GM18517 (cell line): ENCODE results near the gene DPP3.
"Not testable (repeated sequence)": the region's sequence is repeated elsewhere in the genome, so short reads cannot be mapped to it uniquely, and the experiment has no call there.

ENCODE experiments used
- ATAC-seq: cut with Tn5 transposase; IDR thresholded peaks from one replicate; pipeline ENCODE4 v1.9.1; 2021; ENCODE audit warnings: mild to moderate bottlenecking, moderate library complexity; ENCODE audit not compliant: unreplicated experiment

The DPP3 gene, protein sequence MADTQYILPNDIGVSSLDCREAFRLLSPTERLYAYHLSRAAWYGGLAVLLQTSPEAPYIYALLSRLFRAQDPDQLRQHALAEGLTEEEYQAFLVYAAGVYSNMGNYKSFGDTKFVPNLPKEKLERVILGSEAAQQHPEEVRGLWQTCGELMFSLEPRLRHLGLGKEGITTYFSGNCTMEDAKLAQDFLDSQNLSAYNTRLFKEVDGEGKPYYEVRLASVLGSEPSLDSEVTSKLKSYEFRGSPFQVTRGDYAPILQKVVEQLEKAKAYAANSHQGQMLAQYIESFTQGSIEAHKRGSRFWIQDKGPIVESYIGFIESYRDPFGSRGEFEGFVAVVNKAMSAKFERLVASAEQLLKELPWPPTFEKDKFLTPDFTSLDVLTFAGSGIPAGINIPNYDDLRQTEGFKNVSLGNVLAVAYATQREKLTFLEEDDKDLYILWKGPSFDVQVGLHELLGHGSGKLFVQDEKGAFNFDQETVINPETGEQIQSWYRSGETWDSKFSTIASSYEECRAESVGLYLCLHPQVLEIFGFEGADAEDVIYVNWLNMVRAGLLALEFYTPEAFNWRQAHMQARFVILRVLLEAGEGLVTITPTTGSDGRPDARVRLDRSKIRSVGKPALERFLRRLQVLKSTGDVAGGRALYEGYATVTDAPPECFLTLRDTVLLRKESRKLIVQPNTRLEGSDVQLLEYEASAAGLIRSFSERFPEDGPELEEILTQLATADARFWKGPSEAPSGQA

DNA sequence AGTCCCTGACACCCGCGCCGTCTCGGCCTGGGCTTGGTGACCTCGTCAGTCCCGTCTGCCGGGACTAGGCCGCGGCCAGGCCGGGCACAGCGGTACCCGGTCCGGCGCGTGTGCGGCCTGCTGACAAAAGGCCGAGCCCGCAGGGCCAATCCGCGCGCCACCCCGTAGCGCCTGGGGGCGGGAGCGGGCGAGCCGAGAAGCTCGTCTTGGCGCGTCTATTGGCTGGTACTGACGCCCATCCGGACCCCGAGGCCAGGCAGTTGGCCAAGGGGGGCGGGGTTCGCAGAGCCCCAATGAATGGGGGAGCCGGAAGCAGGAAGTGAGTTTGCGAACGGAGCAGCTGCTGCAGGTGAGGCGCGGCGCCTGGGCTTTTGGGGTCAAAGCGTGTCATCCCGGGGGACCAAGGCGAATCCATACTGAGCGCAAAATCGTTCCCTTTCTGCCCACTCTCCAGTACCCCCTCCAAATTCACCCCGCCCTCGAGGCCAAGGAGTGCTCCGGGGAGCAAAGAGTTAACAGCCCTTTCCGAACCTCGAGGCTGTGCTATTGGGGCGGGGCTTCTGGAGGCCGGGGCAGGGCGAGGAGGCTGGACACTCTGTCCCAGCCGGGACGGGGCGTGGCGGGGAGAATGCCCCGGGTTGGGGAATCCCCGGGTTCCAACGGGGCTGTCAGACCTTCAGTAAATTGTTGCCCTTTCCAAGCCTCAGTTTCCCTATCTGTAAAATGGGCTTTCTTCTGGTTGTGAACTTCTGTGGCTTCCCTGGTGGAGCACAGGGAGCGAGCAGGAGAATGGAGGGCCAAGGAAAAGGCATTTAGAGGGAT, at the start of gene DPP3:
Gene DPP3, plus strand, starts transcription at position 318 of the 822 bp plus-strand sequence. CDS start 1,767 bp downstream, outside the sequence.
- ATAC-seq, result peak; percentile 84

DNA sequence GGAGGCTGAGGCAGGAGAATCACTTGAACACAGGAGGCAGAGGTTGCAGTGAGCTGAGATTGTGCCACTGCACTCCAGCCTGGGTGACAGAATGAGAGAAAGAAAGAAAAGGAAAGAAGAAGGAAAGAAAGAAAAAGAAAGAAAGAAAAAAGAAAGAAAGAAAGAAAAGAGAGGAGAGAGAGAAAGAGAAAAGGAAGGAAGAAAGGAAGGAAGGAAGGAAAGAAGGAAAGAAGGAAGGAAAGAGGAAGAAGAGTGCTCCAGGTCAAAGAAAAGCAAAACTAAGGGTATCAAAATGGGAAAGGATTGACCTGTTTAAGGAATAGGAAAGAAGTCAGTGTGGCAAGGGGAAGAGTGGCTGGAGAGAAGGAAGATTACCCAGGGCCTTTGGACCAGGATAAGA, 48.9 kb upstream of the DPP3 start:
- not testable (repeated sequence) for ATAC-seq

DNA sequence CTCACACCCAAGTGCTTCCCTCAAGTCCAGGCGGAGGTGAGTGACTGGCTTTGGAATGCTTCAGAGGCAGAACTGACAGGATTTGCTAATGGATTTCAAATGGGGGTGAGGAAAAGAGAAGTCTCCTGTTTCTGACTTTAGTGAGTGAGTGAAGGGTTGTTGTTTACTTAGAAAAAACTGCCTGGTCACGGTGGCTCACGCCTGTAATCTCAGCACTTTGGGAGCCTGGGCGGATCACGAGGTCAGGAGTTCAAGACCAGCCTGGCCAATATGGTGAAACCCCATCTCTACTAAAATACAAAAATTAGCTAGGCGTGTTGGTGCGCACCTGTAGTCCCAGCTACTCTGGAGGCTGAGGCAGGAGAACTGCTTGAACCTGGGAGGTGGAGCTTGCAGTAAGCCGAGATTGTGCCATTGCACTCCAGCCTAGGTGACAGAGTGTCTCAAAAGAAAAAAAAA, 48.3 kb upstream of the DPP3 start:
- not testable (repeated sequence) for ATAC-seq

DNA sequence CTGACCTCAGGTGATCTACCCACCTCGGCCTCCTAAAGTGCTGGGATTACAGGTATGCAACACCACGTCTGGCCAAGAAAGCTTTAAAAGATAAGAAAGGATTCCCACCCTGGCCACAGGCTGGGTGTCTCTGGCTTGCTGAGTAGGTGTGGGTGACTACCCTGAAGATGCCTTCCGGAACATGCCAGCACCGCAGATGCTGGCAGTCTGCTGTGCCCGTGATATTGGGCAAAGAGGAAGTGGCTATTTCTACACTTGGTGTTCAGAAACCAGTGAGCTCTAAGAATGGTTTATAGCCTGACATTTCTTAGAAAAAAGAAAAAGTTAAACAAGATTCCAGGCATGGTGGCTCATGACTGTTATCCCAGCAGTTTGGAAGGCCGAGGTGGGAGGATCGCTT, 47.6 kb upstream of the DPP3 start:
- ATAC-seq, result no peak

DNA sequence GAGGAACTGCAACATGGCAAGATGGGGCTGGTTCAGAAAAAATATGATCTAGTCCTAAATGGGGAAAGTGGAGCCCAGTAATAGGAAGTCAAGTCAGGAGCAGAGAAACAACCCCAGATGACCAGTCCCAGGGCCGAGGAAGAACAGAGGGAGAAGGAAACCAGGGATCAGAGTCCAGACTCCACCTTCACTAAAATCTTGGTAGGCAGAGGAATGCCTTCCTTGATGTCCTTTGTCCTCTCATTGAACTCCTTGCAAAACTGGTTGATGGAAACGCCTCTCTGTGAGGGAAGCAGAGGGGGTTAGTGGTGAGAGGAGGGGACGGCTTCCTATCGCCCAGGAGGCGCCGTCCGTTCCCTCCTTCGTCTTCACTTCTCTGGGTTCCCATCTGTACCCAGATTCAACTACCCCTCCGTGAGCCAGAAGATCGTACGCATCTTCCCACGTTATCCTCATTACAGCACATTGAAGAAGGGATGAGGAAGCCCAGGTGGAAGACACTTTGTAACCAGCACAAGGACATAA, 42.2 kb upstream of the DPP3 start:
- no peak for ATAC-seq

DNA sequence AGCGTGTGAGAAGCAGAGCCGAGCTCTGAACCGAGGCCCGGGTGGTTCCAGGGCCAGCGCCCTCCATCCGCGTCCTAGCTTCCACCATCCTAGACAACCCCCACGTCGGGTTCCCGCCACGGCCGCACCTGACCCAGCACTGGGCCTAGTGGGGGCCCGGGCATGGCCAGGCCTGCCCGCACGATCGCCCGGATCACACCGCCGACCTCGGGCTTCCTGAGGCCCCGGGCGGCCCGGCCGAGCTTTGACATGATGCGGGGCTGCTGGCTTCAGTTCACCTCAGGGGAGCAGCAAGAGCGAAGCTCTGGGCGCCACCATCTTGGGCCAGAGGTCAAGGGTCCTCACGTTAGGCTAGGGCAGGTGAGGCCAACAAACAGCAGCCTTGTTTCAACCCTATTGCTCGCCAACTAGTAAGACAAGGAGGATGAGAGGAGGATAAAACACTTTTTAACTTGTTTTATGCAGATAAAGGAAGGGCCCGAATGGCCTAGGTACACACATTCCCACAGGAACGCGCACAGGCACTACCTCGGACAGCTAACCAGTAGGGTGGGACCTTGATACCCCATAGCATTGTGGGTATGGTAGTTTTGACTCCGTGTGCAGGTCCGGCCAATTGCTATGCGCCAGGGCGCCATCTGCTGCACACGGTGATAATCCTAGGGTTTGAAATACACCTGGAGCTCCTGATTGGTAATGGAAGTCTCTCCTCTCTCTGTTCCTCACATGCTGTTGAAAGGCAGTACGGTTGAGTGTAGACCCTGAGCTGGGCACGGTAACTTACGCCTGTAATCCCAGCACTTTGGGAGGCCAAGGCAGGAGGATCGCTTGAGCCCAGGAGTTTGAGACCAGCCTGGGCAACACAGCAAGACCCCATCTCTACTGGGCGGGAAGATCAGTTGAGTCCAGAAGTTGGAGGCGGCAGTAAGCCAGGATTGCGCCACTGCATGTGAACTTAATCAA, 41.4 kb upstream of the DPP3 start, which contains the start of gene MRPL11:
Gene MRPL11, minus strand, starts transcription at position 345 of the 963 bp plus-strand sequence. Its CDS starts 94 bp downstream, at position 251.
- peak; percentile 95 for ATAC-seq

DNA sequence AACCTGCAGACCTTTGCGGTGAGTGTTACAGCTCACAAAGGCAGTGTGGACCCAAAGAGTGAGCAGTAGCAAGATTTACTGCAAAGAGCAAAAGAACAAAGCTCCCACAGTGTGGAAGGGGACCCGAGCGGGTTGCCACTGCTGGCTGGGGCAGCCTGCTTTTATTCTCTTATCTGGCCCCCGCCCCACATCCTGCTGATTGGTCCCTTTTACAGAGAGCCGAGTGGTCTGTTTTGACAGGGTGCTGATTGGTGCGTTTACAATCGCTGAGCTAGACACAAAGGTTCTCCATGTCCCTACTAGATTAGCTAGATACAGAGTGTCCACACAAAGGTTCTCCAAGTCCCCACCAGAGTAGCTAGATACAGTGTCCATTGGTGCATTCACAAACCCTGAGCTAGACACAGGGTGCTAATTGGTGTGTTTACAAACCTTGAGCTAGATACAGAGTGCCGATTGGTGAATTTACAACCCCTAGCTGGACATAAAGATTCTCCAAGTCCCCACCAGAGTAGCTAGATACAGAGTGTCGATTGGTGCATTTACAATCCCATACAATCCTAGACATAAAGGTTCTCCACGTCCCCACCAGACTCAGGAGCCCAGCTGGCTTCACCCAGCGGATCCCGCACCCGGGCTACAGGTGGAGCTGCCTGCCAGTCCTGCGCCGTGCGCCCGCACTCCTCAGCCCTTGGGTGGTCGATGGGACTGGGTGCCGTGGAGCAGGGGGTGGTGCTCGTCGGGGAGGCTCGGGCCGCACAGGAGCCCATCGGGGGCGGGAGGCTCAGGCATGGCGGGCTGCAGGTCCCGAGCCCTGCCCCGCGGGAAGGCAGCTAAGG, 39.9 kb upstream of the DPP3 start:
- not testable (repeated sequence) for ATAC-seq

DNA sequence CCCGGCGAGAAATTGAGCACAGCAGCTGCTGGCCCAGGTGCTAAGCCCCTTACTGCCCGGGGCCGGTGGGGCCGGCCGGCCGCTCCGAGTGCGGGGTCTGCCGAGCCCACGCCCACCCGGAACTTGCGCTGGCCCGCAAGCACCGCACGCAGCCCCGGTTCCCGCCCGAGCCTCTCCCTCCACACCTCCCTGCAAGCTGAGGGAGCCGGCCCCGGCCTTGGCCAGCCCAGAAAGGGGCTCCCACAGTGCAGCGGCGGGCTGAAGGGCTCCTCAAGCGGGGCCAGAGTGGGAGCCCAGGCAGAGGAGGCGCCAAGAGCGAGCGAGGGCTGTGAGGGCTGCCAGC, 39.3 kb upstream of the DPP3 start:
- not testable (repeated sequence) for ATAC-seq

DNA sequence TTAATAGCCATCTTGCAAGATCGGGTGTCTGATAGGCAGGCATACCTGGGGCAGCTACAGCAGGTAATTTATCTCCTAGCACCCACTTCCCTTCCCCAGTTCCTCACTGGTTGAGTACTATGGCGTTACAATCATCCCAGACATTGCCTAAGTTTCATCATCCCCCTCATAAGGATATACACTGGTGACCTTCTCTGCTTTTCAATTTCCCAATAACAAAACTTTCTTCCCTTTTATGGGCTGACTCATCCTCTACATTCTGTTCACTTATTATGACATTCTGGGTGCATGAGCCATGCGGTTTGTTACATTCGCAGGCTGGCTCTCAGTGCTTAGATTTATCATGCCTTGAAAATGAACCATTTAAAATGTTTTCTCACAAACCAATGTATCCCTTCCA, 36.6 kb upstream of the DPP3 start:
- ATAC-seq, result no peak

DNA sequence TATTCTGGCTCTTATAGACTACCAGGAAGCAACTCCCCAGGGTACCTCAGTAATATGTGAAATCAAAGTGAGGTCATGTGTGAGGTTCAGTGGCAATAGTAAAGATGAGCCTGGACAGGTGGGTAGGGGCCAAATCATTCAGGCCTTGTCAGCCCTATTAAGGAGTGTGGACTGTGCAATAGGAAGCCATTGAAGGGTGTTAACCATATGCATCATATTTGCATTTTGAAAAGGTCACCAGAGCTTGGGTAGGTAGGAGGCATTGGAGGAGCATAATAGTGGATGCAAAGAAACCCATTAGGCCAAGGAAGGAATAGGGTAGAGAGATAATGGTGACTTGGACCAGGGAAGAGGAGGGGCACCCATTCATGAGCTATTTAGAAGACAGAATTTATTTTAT, 33.2 kb upstream of the DPP3 start:
- ATAC-seq, result no peak

DNA sequence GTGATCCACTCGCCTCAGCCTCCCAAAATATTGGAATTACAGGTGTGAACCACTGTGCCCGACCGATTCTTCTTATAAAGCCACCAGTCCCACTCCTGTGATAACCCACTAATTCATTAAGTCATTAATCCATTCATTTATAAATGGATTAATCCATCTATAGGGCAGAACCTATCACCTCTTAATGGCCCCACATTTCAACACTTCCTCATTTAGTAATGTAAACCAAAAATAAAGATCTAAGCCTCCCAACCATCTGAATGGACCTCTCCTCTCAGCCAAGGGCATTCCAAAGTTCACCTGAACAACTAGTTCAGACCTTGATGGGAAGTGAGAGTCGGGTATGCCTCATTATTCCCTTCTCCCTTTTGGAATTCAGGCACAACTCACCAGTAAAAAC, 31.7 kb upstream of the DPP3 start:
- no peak for ATAC-seq

DNA sequence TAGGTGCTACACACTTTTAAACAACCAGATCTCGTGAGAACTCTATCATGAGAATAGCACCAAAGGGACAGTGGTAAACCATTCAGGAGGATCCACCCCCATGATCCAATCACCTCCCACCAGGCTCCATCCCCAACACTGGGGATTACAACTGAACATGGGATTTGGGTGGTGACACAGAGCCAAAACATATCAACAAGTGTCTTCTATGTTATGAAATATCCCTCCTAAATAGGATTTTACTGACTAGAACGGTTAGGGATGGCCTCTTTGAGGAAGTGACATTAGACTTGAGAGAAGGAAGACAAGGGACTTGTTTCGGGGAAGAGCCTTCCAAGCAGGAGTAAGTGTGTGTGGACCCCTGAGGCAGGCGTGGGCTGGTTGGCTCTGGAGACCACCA, 29.7 kb upstream of the DPP3 start:
- no peak for ATAC-seq

DNA sequence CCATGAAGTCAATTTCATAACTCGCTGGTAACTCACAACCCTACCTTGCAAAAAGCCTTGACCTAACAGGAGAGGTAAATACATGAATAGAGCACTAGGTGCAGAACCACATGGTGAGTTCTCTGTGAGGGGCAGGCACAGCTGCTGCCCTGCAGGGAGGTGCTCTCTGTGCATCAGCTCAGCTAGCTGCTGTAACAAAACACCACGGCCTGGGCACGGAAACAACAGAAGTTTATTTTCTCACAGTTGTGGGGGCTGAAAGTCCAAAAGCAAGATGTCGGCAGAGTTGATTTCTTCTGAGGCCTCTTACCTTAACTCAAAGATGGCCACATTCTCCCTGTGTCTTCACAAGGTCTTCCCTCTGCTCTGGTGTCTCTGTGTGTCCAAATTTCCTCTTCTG, 28.6 kb upstream of the DPP3 start:
- ATAC-seq, result no peak

DNA sequence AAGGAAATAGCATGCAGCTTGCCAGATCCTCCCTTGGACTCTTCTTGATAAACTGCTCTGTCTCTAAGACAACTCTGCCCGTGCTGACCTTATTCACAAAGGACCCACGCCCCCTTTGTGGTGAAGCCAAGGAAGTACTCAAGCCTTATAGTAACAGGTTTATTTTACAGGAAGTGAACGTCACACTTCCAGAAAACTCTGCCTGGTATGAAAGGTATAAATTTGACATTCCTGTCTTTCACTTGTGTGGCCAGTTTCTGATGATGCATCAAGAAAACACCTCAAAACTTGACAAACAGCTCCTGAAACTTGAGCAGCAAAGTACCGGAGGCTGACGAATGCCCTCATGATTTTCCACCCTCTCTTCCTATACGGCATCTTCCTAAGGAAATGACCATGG, 26.0 kb upstream of the DPP3 start:
- no peak for ATAC-seq

DNA sequence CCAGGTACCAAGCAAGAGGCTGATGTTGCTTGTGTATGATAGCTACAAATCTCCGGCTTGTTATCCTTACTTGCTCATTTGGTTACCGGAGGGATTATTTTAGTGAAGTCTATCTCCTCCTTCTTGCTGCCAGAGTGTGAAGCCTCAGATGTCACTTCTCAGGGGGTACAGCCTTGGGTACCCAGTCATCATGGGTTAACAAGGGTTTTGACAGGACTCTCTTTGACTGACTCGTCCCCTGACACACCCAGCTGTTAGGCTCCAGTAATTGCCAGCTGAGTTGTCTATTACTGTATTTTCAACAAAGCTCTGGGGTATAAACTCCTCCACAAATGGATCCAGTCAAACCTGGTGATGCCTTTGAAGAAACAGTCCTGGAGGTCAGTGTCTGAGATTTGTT, 25.4 kb upstream of the DPP3 start:
- no peak for ATAC-seq

DNA sequence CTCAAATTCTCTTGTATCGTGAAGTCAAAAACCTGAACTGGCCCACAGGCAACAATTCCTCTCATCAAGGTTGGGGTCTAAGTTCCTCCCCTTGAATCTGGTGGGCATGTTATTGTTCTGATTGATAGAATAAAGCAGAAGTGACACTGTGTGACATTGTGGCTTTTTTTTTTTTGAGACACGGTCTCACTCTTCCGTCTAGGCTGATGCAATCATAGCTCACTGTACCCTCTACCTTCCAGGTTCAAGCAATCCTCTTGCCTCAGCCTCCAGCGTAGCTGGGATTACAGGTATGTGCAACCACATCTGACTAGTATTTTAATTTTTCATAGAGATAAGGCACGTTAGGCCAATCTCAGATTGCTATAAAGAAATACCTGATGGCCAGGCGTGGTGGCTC, 22.4 kb upstream of the DPP3 start:
- ATAC-seq, result no peak

DNA sequence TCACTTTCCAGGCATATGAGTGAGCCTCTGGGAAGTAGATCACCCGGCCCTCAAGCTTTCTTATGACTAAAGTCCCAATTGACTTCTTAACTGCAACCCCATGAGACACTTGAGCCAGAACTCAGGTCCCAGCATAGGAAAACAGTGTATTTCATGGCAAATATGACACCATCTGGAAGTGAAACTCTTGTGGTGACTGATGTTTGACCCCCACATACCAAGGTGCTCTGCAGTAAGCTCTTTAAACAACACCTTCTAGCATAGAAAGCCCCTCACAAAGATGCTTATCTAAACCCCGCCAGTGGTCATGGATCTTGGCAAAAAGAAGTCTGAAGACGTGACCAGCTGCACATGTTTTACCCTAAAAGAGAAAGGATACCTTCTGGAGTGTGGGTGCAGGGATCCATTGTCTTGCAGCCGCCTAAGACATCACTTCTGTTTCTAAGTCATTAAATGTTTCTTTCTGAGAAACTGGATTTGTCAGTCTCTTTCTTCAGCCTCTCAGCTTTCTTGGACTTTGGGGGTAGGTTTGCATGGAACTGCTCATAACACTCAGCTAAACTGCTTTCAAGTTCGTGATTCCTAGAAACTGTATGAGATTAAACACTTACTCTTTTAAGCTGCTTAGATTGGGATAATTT, 21.0 kb upstream of the DPP3 start:
- no peak for ATAC-seq

DNA sequence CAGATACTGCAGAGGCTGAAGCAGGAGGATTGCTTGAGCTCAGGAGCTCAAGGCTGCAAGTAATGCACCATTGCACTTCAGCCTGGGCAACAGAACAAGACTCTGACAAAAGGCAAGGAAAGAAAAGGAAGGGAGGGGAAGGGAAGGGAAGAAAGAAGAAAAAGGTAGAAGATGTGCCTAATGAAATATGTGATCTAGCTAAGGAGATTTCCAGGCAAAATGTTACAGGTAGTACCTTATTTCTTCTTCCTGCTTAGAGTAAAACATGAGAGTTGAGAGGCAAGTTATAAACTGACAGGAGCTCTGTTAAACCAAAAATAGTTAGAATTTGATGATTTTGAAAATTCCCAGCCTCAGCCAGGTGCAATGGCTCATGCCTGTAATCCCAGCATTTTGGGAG, 18.2 kb upstream of the DPP3 start:
- ATAC-seq, result no peak

DNA sequence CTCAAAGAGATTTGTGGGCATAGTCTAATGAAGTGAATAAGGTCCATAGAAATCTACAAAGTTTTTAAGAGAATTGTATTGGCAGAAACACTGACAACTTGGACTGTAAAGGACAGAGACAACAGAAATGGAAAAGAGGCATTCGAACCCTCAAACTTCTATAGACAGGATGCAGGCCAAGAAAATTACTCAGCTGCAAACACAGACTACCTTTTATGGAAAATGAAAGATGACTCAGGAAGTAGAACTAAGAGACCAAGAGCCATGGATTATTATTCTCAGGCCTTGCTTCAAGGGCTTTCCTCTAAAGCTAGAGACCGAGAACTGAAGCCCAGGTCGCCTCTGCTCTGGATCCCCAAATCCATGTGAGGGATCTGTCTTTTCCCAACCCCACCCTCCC, 17.3 kb upstream of the DPP3 start:
- no peak for ATAC-seq
